NT2/D1 (cell line): ENCODE results near the gene AOPEP.

ENCODE experiments used
- SUZ12 ChIP-seq: IDR thresholded peaks from 2 replicates; pipeline ENCODE4 v1.6.1; 2011; ENCODE audit not compliant: insufficient read length, insufficient read depth; ENCODE audit errors: extremely low read depth
- YY1 ChIP-seq: IDR thresholded peaks from 2 replicates; pipeline ENCODE4 v1.6.1; 2011; ENCODE audit not compliant: insufficient read length, insufficient read depth
- ZNF274 ChIP-seq: IDR thresholded peaks from 2 replicates; pipeline ENCODE4 v1.6.1; 2011; ENCODE audit warnings: mild to moderate bottlenecking, low read depth, low read length

DNA sequence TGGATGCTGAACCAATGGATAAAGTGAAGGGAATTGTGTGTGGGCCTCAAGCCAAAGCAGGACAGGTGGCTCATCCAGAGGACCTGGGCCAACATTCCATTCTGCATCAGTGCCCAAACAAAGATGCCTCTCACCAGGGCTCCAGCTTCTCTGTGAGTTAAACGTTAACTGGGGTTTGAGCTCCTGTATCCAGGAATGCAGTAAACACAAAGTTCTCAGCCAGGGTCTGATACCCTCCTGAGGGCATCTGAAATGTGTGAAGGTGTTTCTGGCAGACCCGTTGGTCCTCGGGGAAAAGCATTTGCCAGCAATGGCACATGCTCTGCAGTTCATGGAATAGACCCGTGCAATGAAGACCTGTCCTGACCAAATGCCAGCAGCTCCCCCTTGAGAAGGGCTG is 33.9 kb upstream of the AOPEP start:
- TF ChIP-seq ZNF274 (no peak), YY1 (no peak), SUZ12 (no peak)
